Skeletal muscle satellite cell (primary cell): Measurements from ENCODE around the gene ALDH3A1.

Source experiments
- H3K27me3 ChIP-seq: 2 replicates; pipeline ENCODE4 v1.7.0; 2013; ENCODE audit warnings: low read length; ENCODE audit not compliant: control insufficient read depth, insufficient read depth
- H3K36me3 ChIP-seq: 2 replicates; pipeline ENCODE4 v1.7.0; 2013; ENCODE audit warnings: mild to moderate bottlenecking, control low read depth, low read length; ENCODE audit not compliant: insufficient read depth
- H3K4me1 ChIP-seq: 2 replicates; pipeline ENCODE4 v1.7.0; 2013; ENCODE audit warnings: low read length; ENCODE audit not compliant: control insufficient read depth, insufficient read depth
- H3K4me2 ChIP-seq: 2 replicates; pipeline ENCODE4 v1.7.0; 2013; ENCODE audit warnings: mild to moderate bottlenecking, low read length
- H3K4me3 ChIP-seq: 2 replicates; pipeline ENCODE4 v1.7.0; 2013; ENCODE audit warnings: low read length
- H3K9ac ChIP-seq: 2 replicates; pipeline ENCODE4 v1.7.0; 2013; ENCODE audit warnings: mild to moderate bottlenecking, low read depth, low read length, moderate library complexity
- H3K9me3 ChIP-seq: replicated peaks from 2 replicates; pipeline ENCODE4 v1.7.0; 2013; ENCODE audit warnings: mild to moderate bottlenecking, control low read depth, low read length

The ALDH3A1 gene

DNA sequence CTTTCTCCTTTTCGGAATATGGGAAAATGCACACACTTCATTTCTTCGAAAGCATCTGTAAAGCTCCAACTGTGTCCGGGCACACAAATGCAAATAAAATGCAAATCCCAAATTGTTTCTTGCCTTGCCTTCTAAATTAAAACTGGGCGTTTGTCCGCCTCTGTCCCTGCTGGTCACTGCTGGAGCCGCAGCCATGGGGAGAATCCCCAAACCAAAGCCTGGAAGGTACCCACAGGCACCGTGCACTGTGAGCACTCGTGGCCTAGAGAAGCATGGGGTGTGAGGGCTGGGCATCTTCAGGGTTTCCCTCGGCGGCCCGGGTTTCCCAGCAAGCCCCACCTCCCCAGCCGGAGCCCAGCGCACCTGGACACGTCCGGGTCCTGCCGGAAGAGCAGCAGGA, 34.6 kb downstream of the ALDH3A1 start:
- Histone ChIP-seq H3K4me1 (peaks cover 10% of the 10 kb centered on the region), H3K4me3 (no peak overlapping the region), H3K27me3 (peaks cover 8% of the 10 kb centered on the region), H3K9ac (no peak overlapping the region), H3K9me3 (no peaks in the 10 kb centered on the region), H3K36me3 (no peaks in the 10 kb centered on the region), H3K4me2 (no peak overlapping the region)

DNA sequence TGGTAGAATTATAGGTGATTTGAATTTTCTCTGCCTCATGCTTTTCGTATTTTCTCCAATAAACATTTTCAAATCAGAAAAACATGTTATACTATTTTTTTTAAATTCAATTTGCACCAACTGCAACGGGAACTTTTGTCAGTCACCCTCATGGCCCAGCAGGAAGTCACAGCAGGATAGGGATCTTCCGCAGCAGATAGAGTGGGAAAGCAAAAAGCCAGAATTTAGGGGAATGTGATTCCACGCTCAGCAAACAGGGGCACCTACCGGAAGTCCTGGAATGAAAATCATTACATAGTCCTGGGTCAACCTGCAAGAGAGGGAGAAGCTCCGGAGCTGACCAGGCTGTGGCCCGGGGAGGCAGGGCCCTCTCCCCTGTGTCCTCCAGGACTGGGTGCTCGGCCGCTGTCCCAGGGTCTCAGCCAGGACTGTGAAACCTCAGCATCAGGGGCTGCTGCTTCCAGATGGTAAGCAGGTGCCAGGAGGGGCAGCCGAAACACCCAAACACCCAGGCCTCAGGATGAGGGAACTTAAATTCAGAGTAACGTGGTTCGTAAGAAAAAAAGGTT, 35.6 kb downstream of the ALDH3A1 start:
- Histone ChIP-seq H3K27me3 (peaks cover 8% of the 10 kb centered on the region), H3K4me2 (no peak overlapping the region), H3K9me3 (no peaks in the 10 kb centered on the region), H3K4me1 (peaks cover 10% of the 10 kb centered on the region), H3K36me3 (no peaks in the 10 kb centered on the region), H3K9ac (no peak overlapping the region), H3K4me3 (no peak overlapping the region)

DNA sequence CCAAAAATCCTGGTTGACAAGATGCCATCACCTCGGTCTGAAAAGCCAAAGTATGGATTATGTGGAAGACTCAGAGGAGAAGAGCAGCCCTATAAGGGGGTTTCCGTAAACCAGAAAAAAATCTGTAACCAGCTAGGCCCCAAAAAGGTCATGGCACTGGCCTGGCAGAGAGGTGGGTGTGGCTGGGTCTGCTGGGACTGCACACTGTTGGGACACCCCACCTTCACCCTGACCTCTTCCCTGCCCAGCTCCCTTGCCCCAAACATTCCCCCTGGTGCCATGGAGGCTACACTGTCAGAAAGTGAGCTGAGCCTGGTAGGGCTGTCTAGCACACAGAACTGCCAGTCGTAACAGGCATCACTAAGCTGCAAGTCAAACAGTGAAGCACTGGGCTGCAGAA, 38.3 kb downstream of the ALDH3A1 start:
- H3K36me3 ChIP-seq, result no peaks in the 10 kb centered on the region
- H3K4me1 ChIP-seq, result no peaks in the 10 kb centered on the region
- no peak overlapping the region for H3K4me3 ChIP-seq
- no peak overlapping the region for H3K9ac ChIP-seq
- H3K4me2 ChIP-seq, result no peak overlapping the region
- no peaks in the 10 kb centered on the region for H3K27me3 ChIP-seq
- H3K9me3 ChIP-seq, result no peaks in the 10 kb centered on the region

DNA sequence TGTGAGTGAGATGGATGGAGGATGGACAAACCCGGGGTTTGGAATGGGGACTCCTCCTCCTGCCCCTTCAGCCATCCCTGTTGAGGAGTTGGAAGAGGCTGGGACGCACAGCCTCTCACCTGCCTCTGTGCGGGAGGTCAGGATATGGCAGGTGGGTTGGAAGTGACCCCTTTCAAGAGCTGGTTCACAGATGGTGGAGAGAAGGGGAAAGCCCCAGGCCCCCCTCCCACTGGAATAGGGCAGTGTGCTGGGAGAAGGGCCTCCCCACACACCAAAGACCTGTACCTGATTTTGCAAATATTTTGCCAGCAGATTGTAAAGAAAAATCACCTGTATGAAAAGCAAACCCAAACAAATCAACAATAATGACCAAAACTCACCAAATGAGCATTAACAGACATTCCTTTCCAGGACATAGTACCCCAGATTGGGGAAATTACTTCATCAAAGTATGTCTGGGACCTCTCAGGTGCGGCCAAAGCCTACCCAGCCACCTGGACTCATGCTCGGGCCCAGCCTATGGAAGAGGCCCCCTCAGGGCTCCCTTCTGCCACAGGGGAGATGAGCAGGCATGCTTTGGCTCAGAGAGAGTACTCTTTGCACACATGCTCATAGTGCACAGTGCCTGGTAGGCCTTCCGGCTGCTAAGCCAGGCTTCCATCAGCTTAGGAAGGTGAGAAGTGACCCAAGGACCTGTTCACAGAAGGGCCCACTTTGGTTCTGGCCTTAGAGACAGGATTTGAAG, 39.5 kb downstream of the ALDH3A1 start:
- Histone ChIP-seq H3K4me3 (no peak overlapping the region), H3K27me3 (no peaks in the 10 kb centered on the region), H3K36me3 (no peaks in the 10 kb centered on the region), H3K4me2 (no peak overlapping the region), H3K4me1 (peaks cover 5% of the 10 kb centered on the region), H3K9me3 (no peaks in the 10 kb centered on the region), H3K9ac (no peak overlapping the region)

DNA sequence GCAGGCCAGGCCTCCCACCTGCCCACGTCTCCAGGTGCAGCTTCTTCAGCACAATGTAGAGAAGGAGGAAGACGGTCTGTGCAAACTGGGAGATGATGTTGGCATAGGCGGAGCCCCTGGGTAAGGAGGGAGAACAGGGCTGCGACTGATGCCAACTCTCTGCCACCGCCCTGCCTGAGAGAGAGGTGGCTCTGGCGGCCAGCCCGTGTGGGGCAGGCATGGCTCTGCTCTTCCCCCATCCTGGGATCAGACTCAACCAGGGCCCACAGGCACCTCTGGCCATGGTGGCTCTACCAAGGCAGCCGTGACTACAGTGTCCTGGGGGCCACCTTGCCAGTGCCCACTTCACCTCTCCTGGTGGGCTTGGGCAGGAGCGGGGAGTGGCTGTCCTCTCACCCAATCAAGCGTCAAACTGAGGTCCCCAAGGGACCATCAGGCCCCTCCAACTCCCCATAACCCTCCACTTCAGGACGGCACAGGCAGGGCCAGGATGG, 40.3 kb downstream of the ALDH3A1 start:
- Histone ChIP-seq H3K36me3 (no peaks in the 10 kb centered on the region), H3K9ac (no peak overlapping the region), H3K4me1 (peaks cover 11% of the 10 kb centered on the region), H3K4me3 (no peak overlapping the region), H3K9me3 (no peaks in the 10 kb centered on the region), H3K4me2 (no peak overlapping the region), H3K27me3 (no peaks in the 10 kb centered on the region)

DNA sequence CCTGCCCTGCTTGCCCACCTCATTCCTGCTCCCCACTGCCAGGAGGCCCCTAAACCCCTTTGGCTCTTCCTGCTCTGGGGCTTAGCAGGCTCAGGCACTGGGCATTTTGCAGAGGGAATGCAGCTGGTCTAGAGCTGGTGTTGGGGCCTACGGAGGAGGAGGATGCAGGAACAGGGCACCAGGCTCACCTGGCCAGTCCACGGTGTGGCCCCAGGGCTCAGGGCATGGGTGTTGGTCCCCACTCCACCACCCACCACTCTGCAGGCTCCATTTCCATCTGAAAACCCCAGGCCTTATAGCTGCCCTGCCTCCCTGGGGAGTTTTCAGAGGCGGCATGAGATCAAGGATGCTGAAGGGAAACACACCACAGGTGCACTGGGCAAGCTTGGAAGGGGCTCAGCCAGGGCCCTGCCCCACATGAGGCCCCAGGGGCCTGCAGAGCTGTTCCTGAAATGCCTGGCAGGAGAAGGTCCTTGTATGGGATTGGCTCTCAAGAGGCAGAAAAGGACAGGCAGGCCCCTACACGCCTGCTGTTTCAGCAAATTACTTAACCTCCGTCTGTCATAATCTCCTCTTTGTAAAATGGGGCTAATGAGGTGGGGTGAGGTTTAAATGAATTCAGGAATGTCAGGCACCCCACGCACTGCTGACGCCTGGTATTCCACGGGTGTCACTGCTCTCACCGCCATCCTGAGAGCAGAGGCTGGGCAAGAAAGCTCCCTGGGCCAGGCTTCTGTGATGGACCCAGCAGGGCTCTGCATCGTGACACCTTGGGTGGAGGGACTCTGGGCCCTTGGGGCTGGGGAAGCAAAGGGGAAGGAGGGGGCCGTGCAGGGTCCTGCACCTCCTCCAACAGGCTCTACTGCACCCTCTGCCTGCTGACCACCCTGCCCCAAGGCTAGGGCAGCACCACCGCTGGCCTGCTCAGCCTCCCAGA, 41.0 kb downstream of the ALDH3A1 start:
- Histone ChIP-seq H3K4me3 (no peak overlapping the region), H3K4me1 (peaks cover 11% of the 10 kb centered on the region), H3K4me2 (no peak overlapping the region), H3K9me3 (no peaks in the 10 kb centered on the region), H3K36me3 (no peaks in the 10 kb centered on the region), H3K9ac (no peak overlapping the region), H3K27me3 (no peaks in the 10 kb centered on the region)

DNA sequence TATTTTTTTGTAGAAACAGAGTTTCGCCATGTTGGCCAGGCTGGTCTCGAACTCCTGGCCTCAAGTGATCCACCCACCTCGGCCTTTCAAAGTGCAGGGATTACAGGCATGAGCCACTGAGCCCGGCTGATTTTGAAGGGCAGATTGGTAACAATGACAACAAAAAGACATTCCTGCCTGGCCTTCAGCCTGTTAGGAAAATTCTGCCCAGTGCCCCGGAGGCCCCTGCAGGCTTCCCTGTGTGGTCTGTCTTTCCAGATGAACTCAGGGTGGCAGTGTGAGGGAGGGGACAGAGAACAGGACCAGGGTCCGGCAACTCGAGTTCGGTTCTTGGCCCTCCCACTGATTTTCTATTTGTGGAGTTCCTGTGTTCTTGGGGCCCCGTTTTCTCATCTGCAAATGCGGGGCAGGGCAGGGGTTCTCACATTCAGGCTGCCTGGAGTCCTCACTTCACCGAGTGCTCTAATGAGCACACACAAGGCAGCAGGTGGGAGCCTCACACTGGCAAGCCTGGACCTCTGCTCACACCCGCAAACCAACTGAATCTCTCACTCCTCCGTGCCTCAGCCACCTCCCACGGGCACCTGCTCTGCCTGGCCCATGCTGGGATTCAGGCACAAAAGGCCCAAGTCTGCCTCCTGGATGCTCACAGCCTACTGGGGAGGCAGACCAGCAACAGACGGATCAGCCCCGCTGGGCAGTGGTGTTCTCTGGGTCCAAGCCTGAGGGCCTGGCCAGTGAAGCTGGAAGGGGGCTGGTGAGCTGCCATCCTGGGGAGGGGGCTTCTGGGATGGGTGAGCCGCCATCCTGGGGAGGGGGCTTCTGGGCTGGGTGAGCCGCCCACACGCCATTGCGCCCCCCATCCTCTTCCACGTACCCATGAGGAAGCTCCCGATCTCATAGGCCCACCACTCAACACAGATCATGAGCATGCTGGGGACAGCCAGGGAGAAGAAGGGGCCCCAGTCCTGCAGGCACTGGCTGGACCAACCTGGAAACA, 42.0 kb downstream of the ALDH3A1 start:
- H3K4me3 ChIP-seq, result no peak overlapping the region
- H3K9ac ChIP-seq, result no peak overlapping the region
- peaks cover 11% of the 10 kb centered on the region for H3K4me1 ChIP-seq

DNA sequence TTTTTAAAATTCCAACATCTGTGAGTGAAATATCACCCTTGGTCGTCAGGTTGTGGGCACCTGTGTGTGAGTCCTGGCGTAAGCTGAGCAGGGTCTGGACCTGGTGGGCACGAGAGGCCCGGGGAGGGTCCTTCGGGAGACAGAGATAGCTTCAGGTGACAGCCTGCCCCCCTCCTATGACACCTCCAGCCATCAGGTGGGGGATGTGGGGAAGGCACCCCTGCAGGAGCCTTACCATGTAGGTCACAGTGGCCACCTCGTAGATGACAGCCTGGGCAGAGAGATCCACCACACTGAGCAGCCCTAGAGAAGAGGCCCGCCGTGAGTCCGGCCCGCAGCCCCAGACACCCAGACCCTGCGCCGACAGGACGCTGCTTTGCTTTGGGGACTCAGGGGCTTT, 42.9 kb downstream of the ALDH3A1 start:
- no peaks in the 10 kb centered on the region for H3K36me3 ChIP-seq
- peaks cover 11% of the 10 kb centered on the region for H3K4me1 ChIP-seq
- no peaks in the 10 kb centered on the region for H3K9me3 ChIP-seq
- H3K4me2 ChIP-seq, result no peak overlapping the region
- H3K4me3 ChIP-seq, result no peak overlapping the region
- no peak overlapping the region for H3K9ac ChIP-seq
- no peaks in the 10 kb centered on the region for H3K27me3 ChIP-seq

More for the DNA sequence above, 42.0 kb downstream of the ALDH3A1 start:
- Histone ChIP-seq H3K9me3 (no peaks in the 10 kb centered on the region), H3K27me3 (no peaks in the 10 kb centered on the region), H3K4me2 (no peak overlapping the region), H3K36me3 (no peaks in the 10 kb centered on the region)

DNA sequence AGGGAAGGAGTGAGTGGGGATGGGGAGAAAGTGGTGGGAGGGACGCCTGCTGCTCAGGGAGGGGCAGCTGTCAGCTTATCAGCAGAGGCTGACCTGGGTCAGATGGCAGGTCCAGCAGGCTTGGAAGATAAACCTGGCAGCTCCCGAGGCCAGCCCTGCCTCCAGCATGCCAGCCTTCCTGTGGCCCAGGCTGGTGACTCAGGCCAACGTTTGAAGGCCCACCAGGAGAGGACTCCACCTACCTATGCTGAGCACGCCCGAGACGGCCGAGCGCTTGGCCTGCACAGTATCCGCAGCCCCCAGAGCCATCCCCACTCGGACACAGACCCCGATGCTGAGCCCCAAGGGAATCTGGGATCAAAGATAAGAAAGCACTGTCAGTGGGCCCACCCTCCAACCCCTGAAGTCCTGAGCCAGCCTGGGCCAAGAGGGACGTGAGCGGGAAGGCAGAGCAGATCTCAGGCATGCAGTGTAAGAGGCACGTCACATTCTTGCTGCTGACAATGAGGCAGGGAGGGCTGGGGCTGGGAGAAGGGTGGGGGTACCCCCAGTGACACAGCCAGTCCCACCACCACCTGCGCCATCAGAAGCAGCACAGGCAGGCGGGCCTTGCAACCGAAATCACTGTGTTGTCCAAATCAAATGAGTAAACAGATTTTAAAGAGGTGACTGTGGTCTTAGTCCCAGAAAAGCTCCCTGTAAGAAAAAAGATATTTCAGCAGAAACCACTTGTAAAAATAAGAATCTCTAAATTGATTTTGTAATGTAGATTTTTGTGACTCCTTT, 44.1 kb downstream of the ALDH3A1 start:
- Histone ChIP-seq H3K4me1 (peaks cover 11% of the 10 kb centered on the region), H3K4me3 (no peak overlapping the region), H3K9ac (no peak overlapping the region), H3K36me3 (no peaks in the 10 kb centered on the region), H3K27me3 (no peaks in the 10 kb centered on the region), H3K4me2 (no peak overlapping the region), H3K9me3 (no peaks in the 10 kb centered on the region)

DNA sequence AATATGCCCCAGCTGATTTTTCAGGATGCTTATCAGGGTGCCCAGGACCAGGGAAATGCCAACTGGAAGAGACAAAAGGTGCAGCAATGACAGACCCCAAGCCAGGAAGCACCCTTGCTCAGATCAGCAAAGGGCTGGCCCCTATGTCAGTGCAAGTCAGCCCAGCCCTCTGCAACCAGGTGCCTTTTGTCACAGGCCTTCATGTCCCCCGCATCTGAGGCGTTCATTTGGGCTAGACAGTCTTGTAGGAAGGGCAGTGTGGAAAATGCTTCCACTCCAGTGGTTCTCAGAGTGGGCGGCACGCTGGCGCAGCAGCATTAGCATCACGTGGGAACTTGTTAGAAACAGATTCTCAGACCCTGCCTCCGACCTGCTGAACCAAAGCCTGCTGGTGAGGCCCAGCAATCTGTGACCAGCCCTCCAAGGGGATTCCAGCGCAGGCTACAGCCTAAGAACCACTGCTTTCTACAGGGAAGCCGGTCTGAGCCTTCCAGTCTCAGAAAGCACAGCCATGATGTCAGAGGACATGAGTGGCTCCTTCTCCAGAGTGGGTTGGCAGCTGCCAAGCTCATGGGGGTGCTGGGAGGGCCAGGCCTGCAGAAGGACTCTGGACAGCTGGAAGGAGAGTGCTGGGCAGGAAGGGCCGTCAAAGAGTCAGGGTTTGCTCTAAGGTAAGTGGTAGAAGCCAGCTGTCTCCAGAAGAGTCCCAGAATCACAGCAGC, 44.8 kb downstream of the ALDH3A1 start:
- no peak overlapping the region for H3K4me2 ChIP-seq
- no peaks in the 10 kb centered on the region for H3K27me3 ChIP-seq
- peaks cover 11% of the 10 kb centered on the region for H3K4me1 ChIP-seq
- H3K36me3 ChIP-seq, result no peaks in the 10 kb centered on the region
- H3K9ac ChIP-seq, result no peak overlapping the region
- H3K9me3 ChIP-seq, result no peaks in the 10 kb centered on the region
- no peak overlapping the region for H3K4me3 ChIP-seq
